Liver (tissue), 9 donors: Measurements from ENCODE around the gene DPP6. TPM values are rescaled to one million over a fixed set of nuclear protein-coding genes. Genes with fewer than 3 reads are reported as not detected.

Source experiments
- DNase-seq: peaks from one replicate; pipeline ENCODE4 v3.0.0-alpha.2; 2017; ENCODE audit warnings: low spot score
- H3K27ac ChIP-seq, 2 donors: one replicate each; pipeline ENCODE4 v1.7.0; 2013; ENCODE audit warnings: inconsistent platforms in 2 of 2, low read length in 2 of 2, control low read depth in 1 of 2, low read depth in 1 of 2, mild to moderate bottlenecking in 1 of 2
- H3K27me3 ChIP-seq, 4 donors: one replicate each; pipeline versions ENCODE4 v1.6.1 to v1.7.0; 2013; ENCODE audit warnings: low read length in 3 of 4, inconsistent platforms in 1 of 4, mild to moderate bottlenecking in 1 of 4, moderate library complexity in 1 of 4; ENCODE audit not compliant: control insufficient read depth in 4 of 4, insufficient read depth in 4 of 4
- H3K36me3 ChIP-seq, 4 donors: one replicate each; pipeline versions ENCODE4 v1.6.1 to v1.7.0; 2013; ENCODE audit warnings: low read length in 3 of 4, mild to moderate bottlenecking in 3 of 4, low read depth in 1 of 4, moderate library complexity in 1 of 4; ENCODE audit not compliant: control insufficient read depth in 4 of 4, insufficient read depth in 3 of 4
- H3K4me1 ChIP-seq, 4 donors: one replicate each; pipeline versions ENCODE4 v1.6.1 to v1.7.0; 2013; ENCODE audit warnings: low read length in 3 of 4, mild to moderate bottlenecking in 3 of 4, moderate library complexity in 1 of 4; ENCODE audit not compliant: control insufficient read depth in 4 of 4, insufficient read depth in 4 of 4
- H3K4me3 ChIP-seq, 3 donors: one replicate each; pipeline versions ENCODE4 v1.6.1 to v1.7.0; 2013; ENCODE audit warnings: low read length in 3 of 3, control low read depth in 1 of 3, low read depth in 1 of 3, mild to moderate bottlenecking in 1 of 3
- H3K9ac ChIP-seq, 2 donors: one replicate each; pipeline ENCODE4 v1.7.0; 2013; ENCODE audit warnings: low read length in 2 of 2, mild to moderate bottlenecking in 2 of 2, moderate library complexity in 2 of 2, control low read depth in 1 of 2, low read depth in 1 of 2
- H3K9me3 ChIP-seq, 4 donors: one replicate each; pipeline versions ENCODE4 v1.6.1 to v1.7.0; 2013; ENCODE audit warnings: low read length in 3 of 4; ENCODE audit not compliant: control insufficient read depth in 4 of 4
- ATF3 ChIP-seq: IDR thresholded peaks from 2 replicates; pipeline ENCODE4 v1.6.1; 2016; ENCODE audit warnings: antibody characterized with exemption
- CTCF ChIP-seq: fragments of 150-350 bp; IDR thresholded peaks from 2 replicates; pipeline ENCODE4 v1.5.1; 2017; ENCODE audit warnings: improper control_type of control experiment, low read depth, low read length; ENCODE audit not compliant: missing input control
- EGR1 ChIP-seq, 2 donors: IDR thresholded peaks; 2 replicates each; pipeline ENCODE4 v1.6.1; 2016 to 2018; ENCODE audit warnings: antibody characterized with exemption in 2 of 2, low read depth in 2 of 2
- FOXA1 ChIP-seq: IDR thresholded peaks from 2 replicates; pipeline ENCODE4 v1.6.1; 2016; ENCODE audit warnings: antibody characterized with exemption
- FOXA2 ChIP-seq: IDR thresholded peaks from 2 replicates; pipeline ENCODE4 v1.6.1; 2016; ENCODE audit warnings: antibody characterized with exemption
- GABPA ChIP-seq, 2 donors: IDR thresholded peaks in 1 of 2; conservative IDR thresholded peaks in 1 of 2; 2 replicates each; pipeline ENCODE4 v1.6.1; 2016; ENCODE audit warnings: antibody characterized with exemption in 2 of 2, mild to moderate bottlenecking in 1 of 2, moderate library complexity in 1 of 2
- HNF4A ChIP-seq, 2 donors: conservative IDR thresholded peaks; 2 replicates each; pipeline ENCODE4 v1.6.1; 2016; ENCODE audit warnings: antibody characterized with exemption in 2 of 2, mild to moderate bottlenecking in 2 of 2
- HNF4G ChIP-seq: IDR thresholded peaks from 2 replicates; pipeline ENCODE4 v1.6.1; 2016; ENCODE audit warnings: antibody characterized with exemption
- JUND ChIP-seq, 2 donors: IDR thresholded peaks; 2 replicates each; pipeline ENCODE4 v1.6.1; 2016; ENCODE audit warnings: antibody characterized with exemption in 2 of 2
- MAX ChIP-seq: IDR thresholded peaks from 2 replicates; pipeline ENCODE4 v1.6.1; 2016; ENCODE audit warnings: antibody characterized with exemption
- NR2F2 ChIP-seq: IDR thresholded peaks from 2 replicates; pipeline ENCODE4 v1.6.1; 2016; ENCODE audit warnings: antibody characterized with exemption
- RAD21 ChIP-seq, 2 donors: IDR thresholded peaks; 2 replicates each; pipeline ENCODE4 v1.6.1; 2016; ENCODE audit warnings: antibody characterized with exemption in 2 of 2, mild to moderate bottlenecking in 2 of 2
- REST ChIP-seq: IDR thresholded peaks from 2 replicates; pipeline ENCODE4 v1.6.1; 2016; ENCODE audit warnings: antibody characterized with exemption, mild to moderate bottlenecking
- RXRA ChIP-seq, 2 donors: IDR thresholded peaks; 2 replicates each; pipeline ENCODE4 v1.6.1; 2017 to 2018; ENCODE audit warnings: antibody characterized with exemption in 2 of 2, mild to moderate bottlenecking in 1 of 2
- SP1 ChIP-seq: IDR thresholded peaks from 2 replicates; pipeline ENCODE4 v1.6.1; 2018; ENCODE audit warnings: antibody characterized with exemption, mild to moderate bottlenecking
- TAF1 ChIP-seq: conservative IDR thresholded peaks from 2 replicates; pipeline ENCODE4 v1.6.1; 2016; ENCODE audit warnings: antibody characterized with exemption, mild to moderate bottlenecking
- YY1 ChIP-seq: IDR thresholded peaks from 2 replicates; pipeline ENCODE4 v1.6.1; 2016; ENCODE audit warnings: antibody characterized with exemption, mild to moderate bottlenecking
- ZBTB33 ChIP-seq: IDR thresholded peaks from 2 replicates; pipeline ENCODE4 v1.6.1; 2016; ENCODE audit warnings: antibody characterized with exemption
- WGBS: extraction: QIAGEN DNeasy Blood & Tissue Kit; methylation state at CpG from one replicate; pipeline ENCODE4 v1.1.7; 2013; 5-methylcytosine and 5-hydroxymethylcytosine counted together
- polyA plus RNA-seq, 2 donors: library from polyadenylated mRNA; stranded (reverse) in 1 of 2; unstranded in 1 of 2; fragments of 200-250 nt in 1 of 2; fragments of >200 nt in 1 of 2; fragmentation: Nextera tagmentation in 1 of 2; extraction: Ambion mirVana in 1 of 2; gene quantifications; one replicate each; pipeline versions ENCODE4 v1.2.1 to v1.2.3, GENCODE V29; 2013 to 2015
- total RNA-seq, 2 donors: library from RNA; depleted of rRNA; stranded (reverse); fragments of >200 nt; gene quantifications; one replicate each; pipeline ENCODE4 v1.2.3, GENCODE V29; 2014
- donor health status: healthy.
- donor health status: healthy.
- donor health status: healthy.
- donor health status: healthy.
- donor health status: healthy.

Gene DPP6
- total and polyA plus RNA-seq, 4 donors: 0.01 TPM; not detected in 3

- H3K4me1 ChIP-seq: no peaks in the 10 kb centered on the region
- no peaks in the 10 kb centered on the region for H3K36me3 ChIP-seq
- WGBS: 74% methylated on average over 9 of the region's 9 CpGs
- H3K9me3 ChIP-seq: no peaks in the 10 kb centered on the region
- TF ChIP-seq FOXA1 (no peak), SP1 (no peak), ZBTB33 (no peak), MAX (no peak), GABPA (IDR thresholded peaks at IDR 0.05 in 1 of 2, conservative IDR thresholded peaks at IDR 0.05 in 1 of 2) (no peak), ATF3 (no peak), HNF4A (conservative IDR thresholded peaks at IDR 0.05) (no peak), REST (no peak), EGR1 (IDR thresholded peaks at IDR 0.05; ENCODE audit: low read depth in 2 of 2) (no peak), RXRA (IDR thresholded peaks at IDR 0.05) (no peak), YY1 (no peak), CTCF (no peak), JUND (IDR thresholded peaks at IDR 0.05) (no peak), RAD21 (IDR thresholded peaks at IDR 0.05) (no peak), HNF4G (no peak), TAF1 (no peak), NR2F2 (no peak), FOXA2 (no peak)
- no peak for DNase-seq
- no peaks in the 10 kb centered on the region for H3K27me3 ChIP-seq
- H3K4me3 ChIP-seq: no peak overlapping the region
- no peak overlapping the region for H3K27ac ChIP-seq
- H3K9ac ChIP-seq: no peak overlapping the region
Observed at GRCh38 chr7:154886591-154886990, 834.4 kb downstream of the DPP6 start.

GRCh38 chr7:154888690-154889089 is 836.5 kb downstream of the DPP6 start:
- DNase-seq: no peak

More at GRCh38 chr7:154888690-154889089, 836.5 kb downstream of the DPP6 start:
- no peaks in the 10 kb centered on the region for H3K9me3 ChIP-seq
- H3K27me3 ChIP-seq: peaks cover 0 to 2% (median 0%) of the 10 kb centered on the region in 4 donors
- WGBS: 64% methylated on average over 3 of the region's 3 CpGs
- no peak overlapping the region for H3K9ac ChIP-seq
- TF ChIP-seq HNF4G (no peak), ATF3 (no peak), FOXA2 (no peak), YY1 (no peak), RAD21 (IDR thresholded peaks at IDR 0.05) (no peak), EGR1 (IDR thresholded peaks at IDR 0.05; ENCODE audit: low read depth in 2 of 2) (no peak), TAF1 (no peak)
- H3K36me3 ChIP-seq: no peaks in the 10 kb centered on the region
- H3K4me1 ChIP-seq: no peaks in the 10 kb centered on the region
- H3K27ac ChIP-seq: no peak overlapping the region
- no peak overlapping the region for H3K4me3 ChIP-seq
